Measurements from ENCODE around the gene ARHGAP6.

- no peak for TF ChIP-seq CTCF (conservative IDR thresholded peaks at IDR 0.05 in 1 of 2, IDR thresholded peaks at IDR 0.05 in 1 of 2; ENCODE audit: extremely low read depth in 1 of 2, insufficient read depth in 1 of 2, low read depth in 1 of 2, low read length in 2 of 2)
- no peak for TF ChIP-seq EZH2 (IDR thresholded peaks at IDR 0.05; ENCODE audit: borderline replicate concordance, low read length)
These were observed 557.3 kb downstream of the ARHGAP6 start for GRCh38 chrX:11108253-11108941.

All from mammary epithelial cell (primary cell).